Neuronal stem cell (in vitro differentiated cells): ENCODE results near the gene PRR20G.

Experiments
- DNase-seq: peaks from one replicate; pipeline ENCODE4 v3.0.0-alpha.2; 2013; ENCODE audit warnings: low spot score
- H2AFZ ChIP-seq: one replicate; pipeline ENCODE4 v1.6.1; 2013; ENCODE audit warnings: mild to moderate bottlenecking, low read length, inconsistent platforms
- H2AK5ac ChIP-seq: 2 replicates; pipeline ENCODE4 v1.6.1; 2013; ENCODE audit warnings: low read depth, mild to moderate bottlenecking, inconsistent platforms, low read length, moderate library complexity, mixed read lengths
- H2BK120ac ChIP-seq: 2 replicates; pipeline ENCODE4 v1.6.1; 2013; ENCODE audit warnings: low read depth, mild to moderate bottlenecking, inconsistent platforms, low read length, moderate library complexity, mixed read lengths
- H2BK12ac ChIP-seq: one replicate; pipeline ENCODE4 v1.6.1; 2013; ENCODE audit warnings: low read length, inconsistent platforms
- H2BK15ac ChIP-seq: 2 replicates; pipeline ENCODE4 v1.6.1; 2013; ENCODE audit warnings: mild to moderate bottlenecking, low read length, inconsistent platforms, mixed read lengths
- H2BK5ac ChIP-seq: one replicate; pipeline ENCODE4 v1.6.1; 2013; ENCODE audit warnings: inconsistent platforms, mild to moderate bottlenecking, low read length, moderate library complexity
- H3K14ac ChIP-seq: one replicate; pipeline ENCODE4 v1.6.1; 2013; ENCODE audit warnings: low read length, inconsistent platforms
- H3K18ac ChIP-seq: 2 replicates; pipeline ENCODE4 v1.6.1; 2013; ENCODE audit warnings: low read length, inconsistent platforms
- H3K23ac ChIP-seq: 2 replicates; pipeline ENCODE4 v1.6.1; 2013; ENCODE audit warnings: low read depth, mild to moderate bottlenecking, mixed read lengths, low read length, inconsistent platforms; ENCODE audit not compliant: poor library complexity
- H3K27ac ChIP-seq: replicated peaks from 3 replicates; pipeline ENCODE4 v1.5.1; 2013; ENCODE audit warnings: low read length, inconsistent platforms
- H3K27me3 ChIP-seq, 3 experiments: 2 replicates each; pipeline ENCODE4 v1.6.1; 2013; ENCODE audit warnings: low read length in 3 of 3, mild to moderate bottlenecking in 2 of 3, inconsistent platforms in 1 of 3, low read depth in 1 of 3, mixed read lengths in 1 of 3, moderate library complexity in 1 of 3; ENCODE audit not compliant: control insufficient read depth in 3 of 3, insufficient read depth in 3 of 3
- H3K36me3 ChIP-seq, 2 donors: replicated peaks in 1 of 2; 2 replicates each; pipeline ENCODE4 v1.6.1; 2013; ENCODE audit warnings: low read length in 2 of 2; ENCODE audit not compliant: control insufficient read depth in 2 of 2, insufficient read depth in 2 of 2
- H3K4ac ChIP-seq: 2 replicates; pipeline ENCODE4 v1.6.1; 2013; ENCODE audit warnings: inconsistent platforms, mild to moderate bottlenecking, low read length, moderate library complexity
- H3K4me1 ChIP-seq, 2 donors: 1 replicate in 1 of 2; 2 replicates in 1 of 2; pipeline ENCODE4 v1.6.1; 2013; ENCODE audit warnings: low read length in 2 of 2, low read depth in 1 of 2; ENCODE audit not compliant: control insufficient read depth in 2 of 2, insufficient read depth in 1 of 2
- H3K4me2 ChIP-seq: one replicate; pipeline ENCODE4 v1.6.1; 2013; ENCODE audit warnings: mild to moderate bottlenecking, low read length, inconsistent platforms; ENCODE audit not compliant: insufficient read depth, poor library complexity, severe bottlenecking
- H3K4me3 ChIP-seq, 2 donors: 2 replicates each; pipeline ENCODE4 v1.5.1; 2013; ENCODE audit warnings: low read length in 2 of 2, mild to moderate bottlenecking in 2 of 2, inconsistent platforms in 1 of 2, moderate library complexity in 1 of 2
- H3K79me1 ChIP-seq: one replicate; pipeline ENCODE4 v1.6.1; 2013; ENCODE audit warnings: low read depth, mild to moderate bottlenecking, inconsistent platforms, low read length, moderate library complexity
- H3K9ac ChIP-seq: one replicate; pipeline ENCODE4 v1.6.1; 2013; ENCODE audit warnings: mild to moderate bottlenecking, low read depth, low read length, inconsistent platforms; ENCODE audit not compliant: poor library complexity
- H3K9me3 ChIP-seq, 2 donors: replicated peaks in 1 of 2; 2 replicates each; pipeline versions ENCODE3 to v1.6.1; 2013; ENCODE audit warnings: low read length in 2 of 2, mild to moderate bottlenecking in 2 of 2, inconsistent platforms in 1 of 2, low read depth in 1 of 2, mixed read lengths in 1 of 2, moderate library complexity in 1 of 2; ENCODE audit not compliant: control insufficient read depth in 2 of 2, insufficient read depth in 1 of 2
- H4K8ac ChIP-seq: one replicate; pipeline ENCODE4 v1.6.1; 2013; ENCODE audit warnings: low read depth, mild to moderate bottlenecking, inconsistent platforms, low read length, moderate library complexity
- H4K91ac ChIP-seq: one replicate; pipeline ENCODE4 v1.6.1; 2013; ENCODE audit warnings: low read length, low read depth, mild to moderate bottlenecking, inconsistent platforms; ENCODE audit not compliant: poor library complexity
- WGBS, 2 donors: extraction: QIAGEN DNeasy Blood & Tissue Kit; methylation state at CpG; one replicate each; pipeline ENCODE4 v1.1.7; 2013; ENCODE audit warnings: missing lambda C conversion rate in 2 of 2, mixed read lengths in 1 of 2; ENCODE audit not compliant: insufficient read length in 2 of 2, insufficient replicate concordance in 1 of 2; ENCODE audit errors: extremely low coverage in 2 of 2; 5-methylcytosine and 5-hydroxymethylcytosine counted together

The PRR20G gene

GRCh38 chr3:127304121-127304744 lies 16.4 kb upstream of the PRR20G start:
- Histone ChIP-seq H3K4ac (no peak overlapping the region), H3K4me3 (no peak overlapping the region), H3K9ac (no peak overlapping the region), H4K91ac (no peak overlapping the region), H3K79me1 (no peaks in the 10 kb centered on the region), H3K14ac (no peak overlapping the region), H2BK12ac (no peak overlapping the region), H3K36me3 (no peaks in the 10 kb centered on the region), H3K4me1 (no peaks in the 10 kb centered on the region), H2BK5ac (no peak overlapping the region), H3K4me2 (no peak overlapping the region), H3K27ac (no peak overlapping the region), H2AK5ac (no peak overlapping the region), H3K18ac (peak overlapping the region; percentile 1), H3K27me3 (peaks cover 0 to 20% (median 0%) of the 10 kb centered on the region in 3 experiments), H4K8ac (no peak overlapping the region), H3K23ac (no peak overlapping the region), H2BK120ac (no peak overlapping the region), H2BK15ac (no peak overlapping the region), H3K9me3 (no peaks in the 10 kb centered on the region), H2AFZ (no peak overlapping the region)
- no CpG with 5 or more reads among the region's 25 CpGs for WGBS, 2 donors
- DNase-seq: no peak

GRCh38 chr3:127299276-127299675 lies 11.4 kb upstream of the PRR20G start:
- H3K79me1 ChIP-seq: no peaks in the 10 kb centered on the region
- no peak overlapping the region for H2BK12ac ChIP-seq
- H3K18ac ChIP-seq: no peak overlapping the region
- H3K4me1 ChIP-seq: peaks cover 0 to 3% of the 10 kb centered on the region in 2 donors
- no peak overlapping the region for H2AFZ ChIP-seq
- H3K4me3 ChIP-seq: no peak overlapping the region
- peaks cover 0 to 3% (median 0%) of the 10 kb centered on the region in 3 experiments for H3K27me3 ChIP-seq
- H4K8ac ChIP-seq: no peak overlapping the region
- no peak overlapping the region for H3K9ac ChIP-seq
- no peak overlapping the region for H3K14ac ChIP-seq
- H3K23ac ChIP-seq: no peak overlapping the region
- no peak overlapping the region for H4K91ac ChIP-seq
- H3K4me2 ChIP-seq: no peak overlapping the region
- H2BK15ac ChIP-seq: no peak overlapping the region
- H3K4ac ChIP-seq: no peak overlapping the region
- no CpG with 5 or more reads among the region's 6 CpGs for WGBS, 2 donors
- no peak for DNase-seq
- H2BK120ac ChIP-seq: no peak overlapping the region
- no peak overlapping the region for H2BK5ac ChIP-seq
- H3K36me3 ChIP-seq: no peaks in the 10 kb centered on the region
- H3K27ac ChIP-seq: no peak overlapping the region
- no peak overlapping the region for H2AK5ac ChIP-seq
- no peaks in the 10 kb centered on the region for H3K9me3 ChIP-seq

GRCh38 chr3:127296959-127297358 lies 9.1 kb upstream of the PRR20G start:
- Histone ChIP-seq H3K14ac (no peak overlapping the region), H3K4me2 (no peak overlapping the region), H2AFZ (no peak overlapping the region), H3K27me3 (no peaks in the 10 kb centered on the region), H3K4ac (no peak overlapping the region), H3K27ac (no peak overlapping the region), H3K9ac (no peak overlapping the region), H3K23ac (no peak overlapping the region), H3K9me3 (no peaks in the 10 kb centered on the region), H2BK15ac (no peak overlapping the region), H4K8ac (no peak overlapping the region), H2BK12ac (no peak overlapping the region), H3K4me3 (no peak overlapping the region), H4K91ac (no peak overlapping the region), H3K4me1 (peaks cover 0 to 3% of the 10 kb centered on the region in 2 donors), H2AK5ac (no peak overlapping the region), H3K79me1 (no peaks in the 10 kb centered on the region), H3K18ac (no peak overlapping the region), H3K36me3 (no peaks in the 10 kb centered on the region), H2BK5ac (no peak overlapping the region), H2BK120ac (no peak overlapping the region)
- no CpG with 5 or more reads among the region's 5 CpGs for WGBS, 2 donors
- DNase-seq: no peak

- Histone ChIP-seq H3K14ac (no peak overlapping the region), H2BK120ac (no peak overlapping the region), H3K79me1 (no peaks in the 10 kb centered on the region), H3K4me3 (no peak overlapping the region), H3K18ac (no peak overlapping the region), H3K23ac (no peak overlapping the region), H4K8ac (no peak overlapping the region), H4K91ac (no peak overlapping the region), H3K36me3 (no peaks in the 10 kb centered on the region), H3K9me3 (no peaks in the 10 kb centered on the region), H2AFZ (no peak overlapping the region), H3K9ac (no peak overlapping the region), H3K27ac (no peak overlapping the region), H2AK5ac (no peak overlapping the region), H2BK12ac (no peak overlapping the region), H3K4me1 (peaks cover 0 to 3% of the 10 kb centered on the region in 2 donors), H2BK15ac (no peak overlapping the region), H3K4me2 (no peak overlapping the region), H2BK5ac (no peak overlapping the region), H3K4ac (no peak overlapping the region), H3K27me3 (no peaks in the 10 kb centered on the region)
- no CpG with 5 or more reads among the region's 3 CpGs for WGBS, 2 donors
- DNase-seq: no peak
Measured at GRCh38 chr3:127296166-127296565, 8.3 kb upstream of the PRR20G start.
